ENCODE results near the gene USP25.

Gene USP25

GRCh38 chr21:15768853-15769252, 39.1 kb downstream of the USP25 start:
- peaks cover 65% of the 10 kb centered on the region for H3K36me3 Mint-ChIP-seq (ENCODE audit: low read depth)
- no peak for DNase-seq
- peaks cover 27% of the 10 kb centered on the region for H3K4me1 Mint-ChIP-seq
- H3K27me3 Mint-ChIP-seq (ENCODE audit: low read depth, poor library complexity): no peaks in the 10 kb centered on the region
- no peak overlapping the region for H3K27ac Mint-ChIP-seq
- TF ChIP-seq CTCF (IDR thresholded peaks at IDR 0.05): no peak
- H3K9me3 Mint-ChIP-seq: no peaks in the 10 kb centered on the region
- no peak overlapping the region for H3K4me3 Mint-ChIP-seq

- peaks cover 23% of the 10 kb centered on the region for H3K4me1 Mint-ChIP-seq
- H3K4me3 Mint-ChIP-seq: no peak overlapping the region
- DNase-seq: no peak
- H3K27me3 Mint-ChIP-seq (ENCODE audit: low read depth, poor library complexity): no peaks in the 10 kb centered on the region
- peaks cover 60% of the 10 kb centered on the region for H3K36me3 Mint-ChIP-seq (ENCODE audit: low read depth)
- H3K27ac Mint-ChIP-seq: peak overlapping the region; percentile 1
- H3K9me3 Mint-ChIP-seq: no peaks in the 10 kb centered on the region
- no peak for TF ChIP-seq CTCF (IDR thresholded peaks at IDR 0.05)
Observed at GRCh38 chr21:15771311-15771710, 41.5 kb downstream of the USP25 start.

GRCh38 chr21:15772654-15773053, 42.9 kb downstream of the USP25 start:
- H3K27ac Mint-ChIP-seq: no peak overlapping the region
- H3K4me1 Mint-ChIP-seq: peaks cover 11% of the 10 kb centered on the region
- no peak for TF ChIP-seq CTCF (IDR thresholded peaks at IDR 0.05)
- H3K36me3 Mint-ChIP-seq (ENCODE audit: low read depth): peaks cover 53% of the 10 kb centered on the region
- H3K27me3 Mint-ChIP-seq (ENCODE audit: low read depth, poor library complexity): no peaks in the 10 kb centered on the region
- H3K9me3 Mint-ChIP-seq: no peaks in the 10 kb centered on the region
- H3K4me3 Mint-ChIP-seq: no peak overlapping the region
- DNase-seq: no peak

- Mint-ChIP-seq H3K27me3 (ENCODE audit: low read depth, poor library complexity) (no peaks in the 10 kb centered on the region), H3K9me3 (no peaks in the 10 kb centered on the region), H3K27ac (no peak overlapping the region), H3K4me1 (peaks cover 9% of the 10 kb centered on the region), H3K36me3 (ENCODE audit: low read depth) (peaks cover 44% of the 10 kb centered on the region), H3K4me3 (no peak overlapping the region)
- no peak for TF ChIP-seq CTCF (IDR thresholded peaks at IDR 0.05)
- no peak for DNase-seq
Observed at GRCh38 chr21:15774590-15774989, 44.8 kb downstream of the USP25 start.

- H3K36me3 Mint-ChIP-seq (ENCODE audit: low read depth): peaks cover 47% of the 10 kb centered on the region
- no peak for DNase-seq
- TF ChIP-seq CTCF (IDR thresholded peaks at IDR 0.05): no peak
Observed at GRCh38 chr21:15775291-15775690, 45.5 kb downstream of the USP25 start.

GRCh38 chr21:15775981-15776380, 46.2 kb downstream of the USP25 start:
- Mint-ChIP-seq H3K27ac (peak overlapping the region; percentile 17), H3K36me3 (ENCODE audit: low read depth) (peaks cover 48% of the 10 kb centered on the region), H3K4me1 (peaks cover 9% of the 10 kb centered on the region), H3K4me3 (no peak overlapping the region), H3K27me3 (ENCODE audit: low read depth, poor library complexity) (no peaks in the 10 kb centered on the region), H3K9me3 (no peaks in the 10 kb centered on the region)
- no peak for TF ChIP-seq CTCF (IDR thresholded peaks at IDR 0.05)
- no peak for DNase-seq

More at GRCh38 chr21:15775291-15775690, 45.5 kb downstream of the USP25 start:
- Mint-ChIP-seq H3K27me3 (ENCODE audit: low read depth, poor library complexity) (no peaks in the 10 kb centered on the region), H3K9me3 (no peaks in the 10 kb centered on the region), H3K27ac (peak overlapping the region; percentile 57), H3K4me3 (no peak overlapping the region), H3K4me1 (peaks cover 9% of the 10 kb centered on the region)

Measured in nephron progenitor cell (in vitro differentiated cells).